HG03066 (cell line): ENCODE results near the gene ZNF608.

Experiments used
- ATAC-seq: cut with Tn5 transposase; IDR thresholded peaks from one replicate; pipeline ENCODE4 v1.9.1; 2021; ENCODE audit warnings: low read depth; ENCODE audit not compliant: unreplicated experiment

The ZNF608 gene

GRCh38 chr5:124738681-124739633 is 7.5 kb downstream of the ZNF608 start:
- no peak for ATAC-seq

- no peak for ATAC-seq
Observed at GRCh38 chr5:124737651-124738050, 8.8 kb downstream of the ZNF608 start.

DNA sequence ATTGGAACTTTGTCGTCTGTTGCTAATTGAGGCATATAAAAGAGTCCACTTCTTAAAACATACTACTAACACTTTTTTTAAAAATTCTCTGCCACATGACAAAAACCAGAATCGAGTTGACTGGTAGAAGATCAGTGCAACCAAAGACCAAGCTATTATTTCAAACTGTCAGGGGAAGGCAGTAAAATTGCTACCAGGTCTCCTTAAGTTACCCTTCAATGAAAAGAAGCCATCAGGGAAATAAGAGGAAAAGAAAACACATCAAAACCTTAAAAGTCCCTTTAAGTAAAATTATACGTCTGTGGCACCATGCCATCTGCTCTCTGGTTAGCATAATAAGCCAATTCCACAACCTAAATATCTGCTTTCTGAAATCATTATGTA is 9.6 kb downstream of the ZNF608 start:
- ATAC-seq, result no peak

- no peak for ATAC-seq
Observed at GRCh38 chr5:124736082-124736804, 10.2 kb downstream of the ZNF608 start.

DNA sequence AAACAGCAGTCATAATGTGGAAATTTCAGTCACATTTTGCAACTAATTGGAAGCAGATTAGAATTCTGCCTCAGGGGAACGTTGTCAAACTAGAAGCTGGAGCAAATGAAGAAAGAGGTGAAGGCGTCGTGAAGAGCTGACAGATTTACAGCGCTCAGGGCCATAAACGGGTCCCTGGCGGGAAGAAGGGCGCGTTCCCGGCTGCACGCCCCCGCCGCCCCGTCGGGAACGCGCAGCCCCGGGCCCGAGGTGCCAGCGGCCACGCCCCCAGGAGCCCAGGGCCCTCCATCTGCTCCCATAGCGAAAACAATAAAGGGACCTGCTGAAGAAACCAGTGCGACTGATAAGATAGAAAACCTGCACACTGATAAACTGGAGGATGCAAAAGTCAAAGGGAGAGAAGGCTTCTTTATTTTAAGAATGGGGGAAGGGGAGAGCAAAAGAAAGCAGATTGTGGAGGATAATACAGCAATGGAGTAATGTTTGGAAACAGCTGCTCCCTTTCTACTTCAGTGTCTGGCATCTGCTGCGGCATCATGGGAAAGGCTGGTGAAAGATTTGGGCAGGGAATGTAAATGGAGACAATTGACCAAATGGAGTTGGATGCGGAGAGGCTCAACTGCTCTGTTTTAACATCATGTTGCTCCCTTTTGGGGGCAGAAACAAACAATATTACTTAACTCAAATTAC is 11.1 kb downstream of the ZNF608 start:
- no peak for ATAC-seq

DNA sequence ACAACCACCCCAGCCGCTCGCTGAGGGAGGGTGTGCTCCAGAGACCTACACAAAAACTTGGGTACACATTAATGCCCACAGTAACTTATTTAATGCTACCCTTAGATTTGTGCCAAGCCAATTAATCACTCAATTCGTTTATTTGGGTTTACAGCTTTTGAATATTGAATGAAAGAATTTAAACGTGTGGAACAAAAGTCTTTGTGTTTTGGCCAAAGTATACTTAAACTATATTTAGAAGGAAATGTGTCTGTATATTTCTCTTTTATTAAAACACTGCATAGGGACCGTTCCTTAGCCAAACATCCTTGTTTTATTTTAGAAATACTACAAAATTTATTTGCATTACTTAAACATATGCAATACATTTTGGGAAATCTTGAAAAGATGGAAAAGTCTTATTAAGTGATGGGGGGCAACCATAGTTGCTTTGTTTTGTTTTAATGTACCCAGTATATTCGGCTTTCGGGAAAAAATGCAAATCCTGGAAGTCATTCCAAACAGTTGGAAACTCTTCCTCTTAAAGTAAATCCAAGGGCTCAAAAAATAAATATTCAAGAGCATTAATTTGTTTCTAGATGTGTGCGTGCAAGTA is 11.8 kb downstream of the ZNF608 start:
- no peak for ATAC-seq

DNA sequence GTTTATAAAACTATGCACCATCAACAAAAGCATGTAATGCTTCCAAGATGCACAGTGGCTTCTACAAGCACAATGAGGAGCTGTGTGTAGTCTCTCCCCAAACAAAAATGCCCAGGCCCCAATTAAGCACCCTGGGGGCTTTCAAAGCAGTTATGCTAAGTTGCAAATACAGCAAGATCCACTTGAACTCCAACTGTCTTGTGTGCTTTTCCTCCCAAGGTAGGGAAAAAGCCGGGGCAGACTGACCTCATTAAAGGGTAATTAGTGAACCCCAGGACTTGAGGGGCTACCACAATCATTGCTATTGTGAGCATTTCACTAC is 13.1 kb downstream of the ZNF608 start:
- ATAC-seq, result no peak

DNA sequence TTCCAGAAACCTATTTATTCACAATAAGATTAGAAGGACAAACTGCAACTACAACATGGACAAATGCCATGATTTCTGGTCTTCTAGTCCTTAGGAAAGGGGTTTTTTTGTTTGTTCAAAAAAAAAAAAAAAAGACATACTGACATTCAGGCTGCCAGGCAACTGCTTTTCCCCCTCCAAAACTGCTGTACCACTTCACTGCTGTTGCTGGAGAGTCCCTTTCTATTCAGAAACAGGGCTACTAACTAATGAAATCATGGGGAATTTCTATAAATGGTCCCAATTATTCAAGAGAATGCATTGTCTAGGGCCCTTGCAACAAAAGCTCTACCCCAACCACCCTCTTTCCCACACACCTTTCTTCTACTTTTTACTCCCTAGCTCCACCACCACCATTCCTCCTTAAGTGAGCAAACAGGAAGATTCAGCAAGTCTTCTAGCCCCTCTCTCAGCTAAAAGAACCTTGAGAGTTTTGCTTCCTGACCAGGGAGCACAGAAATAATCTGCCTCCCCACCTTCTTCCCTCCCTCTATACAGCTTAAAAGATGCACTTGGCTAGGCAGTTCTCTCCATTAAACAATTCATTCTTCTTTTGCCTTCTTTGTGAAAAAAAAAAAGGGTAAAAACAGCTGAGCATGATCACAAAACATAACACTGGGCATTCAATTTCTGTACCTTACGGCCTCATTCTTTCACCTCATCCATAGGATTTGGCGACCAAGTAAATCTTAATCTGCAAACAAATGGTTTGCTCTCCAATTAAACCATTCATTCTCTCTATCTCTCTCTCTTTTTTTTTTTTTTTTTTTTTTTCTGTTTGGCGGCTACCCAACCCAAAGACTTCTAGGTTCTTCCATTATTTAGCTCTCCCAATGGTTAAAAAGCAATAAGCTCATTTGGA is 13.8 kb downstream of the ZNF608 start:
- ATAC-seq, result no peak

- no peak for ATAC-seq
Observed at GRCh38 chr5:124730381-124730780, 16.1 kb downstream of the ZNF608 start.

DNA sequence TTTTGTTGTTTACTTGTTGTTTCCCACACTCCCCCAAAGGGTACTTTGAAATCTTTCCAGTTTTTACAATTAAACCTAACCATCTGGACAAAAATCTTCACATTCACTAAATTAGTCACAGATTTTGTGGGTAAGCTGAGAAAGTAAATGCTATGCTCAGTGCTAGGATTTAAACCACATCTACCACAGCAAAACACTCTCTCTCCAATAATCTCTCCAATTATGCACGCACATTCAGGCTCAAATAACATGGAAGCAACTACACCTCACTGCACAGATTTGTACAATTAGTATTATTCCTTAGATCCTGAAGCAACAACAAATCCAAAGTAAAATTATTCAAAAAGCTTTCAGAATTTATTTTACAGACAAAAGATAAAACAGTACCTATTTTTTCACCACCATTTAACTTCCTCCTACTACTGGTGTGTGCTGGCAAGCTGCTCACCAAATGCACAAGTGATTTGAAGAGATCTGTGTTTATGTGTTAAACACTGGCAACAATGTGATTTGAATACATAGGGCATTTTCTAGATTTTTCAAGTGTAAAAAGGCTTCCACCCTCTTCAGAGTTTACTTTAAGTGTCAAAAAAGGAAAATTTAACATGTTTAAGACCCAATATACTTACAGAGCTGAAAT is 16.6 kb downstream of the ZNF608 start:
- ATAC-seq, result peak; percentile 60

- no peak for ATAC-seq
Observed at GRCh38 chr5:124728968-124729332, 17.5 kb downstream of the ZNF608 start.

GRCh38 chr5:124728331-124728967 is 18.0 kb downstream of the ZNF608 start:
- ATAC-seq, result no peak

- no peak for ATAC-seq
Observed at GRCh38 chr5:124726631-124727362, 19.6 kb downstream of the ZNF608 start.

- no peak for ATAC-seq
Observed at GRCh38 chr5:124725622-124726258, 20.7 kb downstream of the ZNF608 start.

GRCh38 chr5:124725040-124725434 is 21.4 kb downstream of the ZNF608 start:
- ATAC-seq, result peak; percentile 39

DNA sequence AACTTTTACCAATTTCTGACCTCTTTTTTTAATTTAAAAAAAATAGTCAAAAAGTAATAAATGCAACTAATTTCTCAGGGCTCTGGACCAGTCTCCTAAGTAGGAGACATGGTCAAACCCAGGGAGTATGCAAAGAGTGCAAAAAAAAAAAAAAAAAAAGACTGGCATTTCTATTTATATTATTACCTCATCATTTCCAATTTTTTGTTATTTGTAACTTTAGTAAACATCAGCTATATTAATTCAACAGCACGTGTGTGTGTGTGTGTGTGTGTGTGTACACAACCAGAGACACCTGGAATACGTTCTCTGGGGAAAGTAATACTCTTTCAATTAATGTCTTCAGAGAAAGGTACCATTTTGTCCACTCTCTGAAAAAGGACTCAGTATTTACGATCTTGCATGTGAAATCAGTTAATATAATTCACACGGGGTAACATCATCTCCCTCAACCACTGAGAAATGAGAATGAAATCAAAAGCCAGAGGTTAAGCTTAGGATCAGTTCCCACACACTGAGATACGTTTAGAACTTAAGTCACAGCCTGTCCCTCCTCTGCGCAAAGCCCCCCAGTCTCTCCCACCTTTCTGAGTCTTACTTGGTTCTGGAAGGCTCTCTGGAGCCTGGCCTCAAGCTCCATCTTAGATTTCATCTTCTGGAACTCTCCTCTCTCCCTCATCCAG is 21.9 kb downstream of the ZNF608 start:
- peak; percentile 44 for ATAC-seq

- no peak for ATAC-seq
Observed at GRCh38 chr5:124721229-124721735, 25.2 kb downstream of the ZNF608 start.
